SK-N-SH (cell line): ENCODE data around the gene KLHL5.

Experiments used
- CTCF ChIP-seq: fragments of 200-600 bp; sonication (generic); IDR thresholded peaks from 2 replicates; pipeline ENCODE4 v1.6.1; 2017; ENCODE audit warnings: antibody characterized with exemption, mild to moderate bottlenecking, moderate library complexity
- FOXM1 ChIP-seq: IDR thresholded peaks from 2 replicates; pipeline ENCODE4 v1.4.0; 2012; ENCODE audit warnings: low read depth, mild to moderate bottlenecking
- GABPA ChIP-seq: IDR thresholded peaks from 2 replicates; pipeline ENCODE4 v1.4.0; 2012; ENCODE audit warnings: low read depth, mild to moderate bottlenecking
- JUND ChIP-seq: IDR thresholded peaks from 2 replicates; pipeline ENCODE4 v1.4.0; 2012
- MAX ChIP-seq: IDR thresholded peaks from 2 replicates; pipeline ENCODE4 v1.4.0; 2012; ENCODE audit warnings: low read depth
- MXI1 ChIP-seq: IDR thresholded peaks from 2 replicates; pipeline ENCODE4 v1.6.1; 2012; ENCODE audit warnings: mild to moderate bottlenecking, low read depth, low read length, improper control_type of control experiment
- NFIC ChIP-seq: IDR thresholded peaks from 2 replicates; pipeline ENCODE4 v1.4.0; 2012; ENCODE audit warnings: borderline replicate concordance
- POLR2AphosphoS5 ChIP-seq: IDR thresholded peaks from 2 replicates; pipeline ENCODE4 v1.6.1; 2012; ENCODE audit warnings: low read depth, low read length
- TAF1 ChIP-seq: IDR thresholded peaks from 2 replicates; pipeline ENCODE4 v1.6.1; 2012; ENCODE audit warnings: low read depth, mild to moderate bottlenecking, low read length, moderate library complexity, borderline replicate concordance
- YY1 ChIP-seq: IDR thresholded peaks from 2 replicates; pipeline ENCODE4 v1.4.0; 2012; ENCODE audit warnings: low read depth, mild to moderate bottlenecking

GRCh38 chr4:39014028-39014427, 48.0 kb upstream of the KLHL5 start:
- TF ChIP-seq CTCF (no peak), GABPA (no peak), YY1 (no peak), JUND (no peak), TAF1 (no peak), POLR2AphosphoS5 (no peak), MXI1 (no peak), MAX (no peak), NFIC (no peak), FOXM1 (no peak)
